Stimulated activated CD8-positive, alpha-beta memory T cell treated with anti-CD3 and anti-CD28 coated beads, Interleukin-15, amount 100 ng/mL, for 48 hours (primary cell): ENCODE measurements around the gene BAZ1A.
"Not testable (repeated sequence)": the region's sequence is repeated elsewhere in the genome, so short reads cannot be mapped to it uniquely, and the experiment has no call there.

Source experiments
- DNase-seq, 2 donors: peaks; one replicate each; pipeline ENCODE4 v3.0.0-alpha.2; 2020; ENCODE audit warnings: low read depth in 2 of 2

BAZ1A gene

GRCh38 chr14:34792598-34792997, 82.6 kb downstream of the BAZ1A start:
- DNase-seq = no peak

GRCh38 chr14:34785223-34786006, 89.7 kb downstream of the BAZ1A start:
- no peak for DNase-seq

GRCh38 chr14:34782031-34782430, 93.1 kb downstream of the BAZ1A start:
- DNase-seq = no peak

GRCh38 chr14:34781242-34781641, 93.9 kb downstream of the BAZ1A start:
- no peak for DNase-seq

GRCh38 chr14:34780646-34781045, 94.5 kb downstream of the BAZ1A start:
- DNase-seq = no peak

- DNase-seq = no peak
Measured at GRCh38 chr14:34778744-34779143, 96.4 kb downstream of the BAZ1A start.

- DNase-seq = no peak
Measured at GRCh38 chr14:34776611-34777010, 98.5 kb downstream of the BAZ1A start.

- no peak for DNase-seq
Measured at GRCh38 chr14:34775922-34776321, 99.2 kb downstream of the BAZ1A start.

GRCh38 chr14:34775342-34775741, 99.8 kb downstream of the BAZ1A start:
- DNase-seq = no peak

- no peak for DNase-seq
Measured at GRCh38 chr14:34770901-34771300, 104.3 kb downstream of the BAZ1A start.

GRCh38 chr14:34766606-34767005, 108.6 kb downstream of the BAZ1A start:
- DNase-seq = no peak

- DNase-seq = no peak
Measured at GRCh38 chr14:34766060-34766459, 109.1 kb downstream of the BAZ1A start.

- no peak for DNase-seq
Measured at GRCh38 chr14:34755215-34755614, 119.9 kb downstream of the BAZ1A start.

GRCh38 chr14:34754687-34755086, 120.5 kb downstream of the BAZ1A start:
- DNase-seq = no peak

- no peak for DNase-seq
Measured at GRCh38 chr14:34750670-34751069, 124.5 kb downstream of the BAZ1A start.

GRCh38 chr14:34750233-34750632, 124.9 kb downstream of the BAZ1A start:
- no peak for DNase-seq

- no peak for DNase-seq
Measured at GRCh38 chr14:34749408-34749807, 125.8 kb downstream of the BAZ1A start.

GRCh38 chr14:34742270-34743115, 132.7 kb downstream of the BAZ1A start:
- DNase-seq = no peak

GRCh38 chr14:34741840-34742239, 133.3 kb downstream of the BAZ1A start:
- DNase-seq = no peak

- DNase-seq = not testable (repeated sequence)
Measured at GRCh38 chr14:34740139-34740538, 135.0 kb downstream of the BAZ1A start.

- DNase-seq = not testable (repeated sequence)
Measured at GRCh38 chr14:34737079-34737478, 138.1 kb downstream of the BAZ1A start.

GRCh38 chr14:34733245-34733644, 141.9 kb downstream of the BAZ1A start:
- DNase-seq = no peak

- DNase-seq = no peak
Measured at GRCh38 chr14:34732802-34733201, 142.4 kb downstream of the BAZ1A start.
